ENCODE measurements around the gene MYH13.

The MYH13 gene

DNA sequence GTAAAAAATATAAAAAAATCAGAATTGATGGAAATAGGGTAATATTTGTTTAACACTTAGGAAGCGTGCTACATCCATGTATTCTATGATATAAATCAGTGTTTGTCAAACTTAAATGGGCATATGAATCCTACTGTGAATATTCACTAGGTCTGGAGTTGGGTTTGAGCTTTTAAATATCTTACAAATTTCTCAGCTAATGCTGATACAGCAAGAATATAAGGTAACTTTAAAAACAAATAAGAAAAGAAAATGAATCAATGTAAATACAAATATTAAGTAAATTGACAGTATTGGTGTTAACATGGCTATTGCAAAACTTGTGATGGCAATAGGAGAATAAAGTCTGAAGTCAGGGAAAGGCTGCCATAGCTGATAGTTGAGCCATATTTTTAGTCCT, 3.6 kb downstream of the MYH13 start:
- DNase-seq (ENCODE audit: low read depth), result no peak
- H3K4me3 ChIP-seq (ENCODE audit: low read depth, low read length), result no peak overlapping the region
- TF ChIP-seq, protein P1, sequence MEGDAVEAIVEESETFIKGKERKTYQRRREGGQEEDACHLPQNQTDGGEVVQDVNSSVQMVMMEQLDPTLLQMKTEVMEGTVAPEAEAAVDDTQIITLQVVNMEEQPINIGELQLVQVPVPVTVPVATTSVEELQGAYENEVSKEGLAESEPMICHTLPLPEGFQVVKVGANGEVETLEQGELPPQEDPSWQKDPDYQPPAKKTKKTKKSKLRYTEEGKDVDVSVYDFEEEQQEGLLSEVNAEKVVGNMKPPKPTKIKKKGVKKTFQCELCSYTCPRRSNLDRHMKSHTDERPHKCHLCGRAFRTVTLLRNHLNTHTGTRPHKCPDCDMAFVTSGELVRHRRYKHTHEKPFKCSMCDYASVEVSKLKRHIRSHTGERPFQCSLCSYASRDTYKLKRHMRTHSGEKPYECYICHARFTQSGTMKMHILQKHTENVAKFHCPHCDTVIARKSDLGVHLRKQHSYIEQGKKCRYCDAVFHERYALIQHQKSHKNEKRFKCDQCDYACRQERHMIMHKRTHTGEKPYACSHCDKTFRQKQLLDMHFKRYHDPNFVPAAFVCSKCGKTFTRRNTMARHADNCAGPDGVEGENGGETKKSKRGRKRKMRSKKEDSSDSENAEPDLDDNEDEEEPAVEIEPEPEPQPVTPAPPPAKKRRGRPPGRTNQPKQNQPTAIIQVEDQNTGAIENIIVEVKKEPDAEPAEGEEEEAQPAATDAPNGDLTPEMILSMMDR (IDR thresholded peaks at IDR 0.05; ENCODE audit: low read depth, low read length), result no peak
- TF ChIP-seq POLR2A (IDR thresholded peaks at IDR 0.05; ENCODE audit: extremely low read depth, insufficient read length) (no peak), MAX (IDR thresholded peaks at IDR 0.05; ENCODE audit: low read depth, low read length) (no peak), MYC (IDR thresholded peaks at IDR 0.05; ENCODE audit: low read depth, low read length) (no peak)

DNA sequence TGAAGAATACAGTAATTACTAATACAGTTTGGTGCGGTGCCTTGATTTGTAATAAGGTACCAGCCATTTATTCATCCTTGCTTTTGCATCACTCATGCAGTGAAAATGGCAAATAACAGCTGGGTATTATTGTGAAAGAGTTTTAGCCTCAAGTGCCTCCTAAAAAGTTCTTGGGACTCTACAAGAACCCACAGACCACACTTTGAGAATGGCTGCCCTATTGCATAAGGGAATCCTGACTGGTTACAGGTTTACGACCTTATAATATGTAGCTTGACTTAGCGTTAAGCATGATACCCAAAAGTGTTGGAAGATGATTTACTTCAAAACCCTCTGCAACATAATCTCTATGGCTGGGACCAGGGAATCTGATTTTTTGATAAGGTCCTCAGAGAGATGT, 4.2 kb downstream of the MYH13 start:
- H3K4me3 ChIP-seq (ENCODE audit: low read depth, low read length), result no peak overlapping the region
- peak; percentile 40 for DNase-seq (ENCODE audit: low read depth)
- TF ChIP-seq POLR2A (IDR thresholded peaks at IDR 0.05; ENCODE audit: extremely low read depth, insufficient read length), result no peak
- TF ChIP-seq MAX (IDR thresholded peaks at IDR 0.05; ENCODE audit: low read depth, low read length), result no peak
- TF ChIP-seq, protein P1 (IDR thresholded peaks at IDR 0.05; ENCODE audit: low read depth, low read length), result no peak
- no peak for TF ChIP-seq MYC (IDR thresholded peaks at IDR 0.05; ENCODE audit: low read depth, low read length)

GRCh38 chr17:10360578-10360977, 12.2 kb downstream of the MYH13 start:
- DNase-seq (ENCODE audit: low read depth), result no peak
- no peak overlapping the region for H3K4me3 ChIP-seq (ENCODE audit: low read depth, low read length)
- no peak for TF ChIP-seq MYC (IDR thresholded peaks at IDR 0.05; ENCODE audit: low read depth, low read length)
- TF ChIP-seq, protein P1 (IDR thresholded peaks at IDR 0.05; ENCODE audit: low read depth, low read length), result no peak
- no peak for TF ChIP-seq MAX (IDR thresholded peaks at IDR 0.05; ENCODE audit: low read depth, low read length)
- no peak for TF ChIP-seq POLR2A (IDR thresholded peaks at IDR 0.05; ENCODE audit: extremely low read depth, insufficient read length)

DNA sequence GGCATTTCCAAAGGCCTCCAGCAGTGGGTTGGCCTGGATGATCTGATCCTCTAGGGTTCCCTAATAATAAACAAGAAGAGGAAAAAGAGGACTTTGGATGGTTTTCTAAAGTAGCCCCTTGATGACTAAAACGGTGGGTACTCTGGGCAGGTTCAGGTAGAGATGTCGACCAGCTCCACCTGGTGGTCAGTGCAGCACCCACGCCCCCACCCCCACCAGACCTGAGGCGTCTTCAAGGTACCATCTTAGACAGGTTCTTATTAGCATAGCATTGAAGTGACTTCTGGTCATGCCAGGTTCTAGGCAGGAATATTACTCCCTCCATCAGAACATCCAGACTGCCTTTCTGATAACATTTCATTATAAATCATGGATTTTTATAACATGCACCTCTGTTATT, 15.0 kb downstream of the MYH13 start:
- no peak for TF ChIP-seq MYC (IDR thresholded peaks at IDR 0.05; ENCODE audit: low read depth, low read length)
- TF ChIP-seq, protein P1 (IDR thresholded peaks at IDR 0.05; ENCODE audit: low read depth, low read length), result peak; percentile 76
- H3K4me3 ChIP-seq (ENCODE audit: low read depth, low read length), result no peak overlapping the region
- peak; percentile 29 for DNase-seq (ENCODE audit: low read depth)

DNA sequence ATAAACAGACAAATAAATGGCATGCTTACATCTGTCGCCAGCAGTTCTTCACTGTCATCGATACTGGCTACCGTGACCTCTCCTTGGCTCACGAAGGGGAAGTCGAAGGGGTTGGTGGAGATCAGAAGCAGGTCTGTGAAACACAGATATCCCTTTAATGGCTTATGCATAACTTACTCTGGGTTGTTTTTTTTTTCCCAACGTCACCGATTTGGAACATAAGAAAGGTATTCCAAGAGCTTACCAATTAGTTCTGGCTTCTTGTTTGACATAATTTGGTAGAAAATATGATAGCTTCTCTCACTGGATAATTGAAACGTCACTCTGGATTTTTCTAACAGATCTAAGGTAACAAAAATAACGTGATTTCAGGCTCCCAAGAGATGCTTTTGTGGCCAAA, 18.2 kb downstream of the MYH13 start:
- H3K4me3 ChIP-seq (ENCODE audit: low read depth, low read length), result no peak overlapping the region
- TF ChIP-seq MYC (IDR thresholded peaks at IDR 0.05; ENCODE audit: low read depth, low read length) (no peak), POLR2A (IDR thresholded peaks at IDR 0.05; ENCODE audit: extremely low read depth, insufficient read length) (no peak), MAX (IDR thresholded peaks at IDR 0.05; ENCODE audit: low read depth, low read length) (no peak)
- TF ChIP-seq, protein P1 (IDR thresholded peaks at IDR 0.05; ENCODE audit: low read depth, low read length), result no peak
- DNase-seq (ENCODE audit: low read depth), result no peak

GRCh38 chr17:10352893-10353292, 19.9 kb downstream of the MYH13 start:
- no peak for DNase-seq (ENCODE audit: low read depth)
- no peak for TF ChIP-seq MAX (IDR thresholded peaks at IDR 0.05; ENCODE audit: low read depth, low read length)
- TF ChIP-seq, protein P1 (IDR thresholded peaks at IDR 0.05; ENCODE audit: low read depth, low read length), result no peak
- TF ChIP-seq MYC (IDR thresholded peaks at IDR 0.05; ENCODE audit: low read depth, low read length), result no peak
- TF ChIP-seq POLR2A (IDR thresholded peaks at IDR 0.05; ENCODE audit: extremely low read depth, insufficient read length), result no peak
- no peak overlapping the region for H3K4me3 ChIP-seq (ENCODE audit: low read depth, low read length)

All from NB4 (cell line).